Measurements from ENCODE around the gene LGALS3BP.

LGALS3BP gene

DNA sequence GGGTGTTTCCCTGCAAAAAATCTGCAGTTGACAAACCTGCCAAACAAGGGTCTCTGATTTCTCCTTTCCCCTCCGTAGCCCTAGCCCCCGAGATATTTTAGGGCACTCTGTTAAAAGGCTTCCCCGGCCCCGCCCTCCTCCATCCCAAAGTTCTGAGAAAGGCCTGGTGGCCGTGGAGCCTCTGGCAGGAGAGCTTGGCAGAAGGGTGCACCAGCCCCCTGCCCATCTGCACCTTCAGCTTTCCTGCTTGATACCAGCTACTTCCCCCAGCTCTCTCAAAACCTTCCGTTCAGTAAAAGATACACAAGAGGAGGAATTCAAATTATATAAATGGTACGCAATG is 30.6 kb upstream of the LGALS3BP start:
- TF ChIP-seq, protein P1, sequence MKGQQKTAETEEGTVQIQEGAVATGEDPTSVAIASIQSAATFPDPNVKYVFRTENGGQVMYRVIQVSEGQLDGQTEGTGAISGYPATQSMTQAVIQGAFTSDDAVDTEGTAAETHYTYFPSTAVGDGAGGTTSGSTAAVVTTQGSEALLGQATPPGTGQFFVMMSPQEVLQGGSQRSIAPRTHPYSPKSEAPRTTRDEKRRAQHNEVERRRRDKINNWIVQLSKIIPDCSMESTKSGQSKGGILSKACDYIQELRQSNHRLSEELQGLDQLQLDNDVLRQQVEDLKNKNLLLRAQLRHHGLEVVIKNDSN (IDR thresholded peaks at IDR 0.05): no peak
- TF ChIP-seq FOXM1 (IDR thresholded peaks at IDR 0.05; ENCODE audit: borderline replicate concordance, low read depth): no peak
- TF ChIP-seq CREB1 (IDR thresholded peaks at IDR 0.05; ENCODE audit: low read depth): no peak
- TF ChIP-seq ZBTB7A (IDR thresholded peaks at IDR 0.05; ENCODE audit: low read depth): no peak
- no peak for TF ChIP-seq CEBPB (IDR thresholded peaks at IDR 0.05)

GRCh38 chr17:79009397-79010303 is 29.9 kb upstream of the LGALS3BP start, which contains the start of gene CANT1:
Gene CANT1 (minus strand): TSS chr17:79009764. CDS start chr17:78997622, 12,142 bp downstream.
- TF ChIP-seq EGR1 (IDR thresholded peaks at IDR 0.05): no peak
- TF ChIP-seq FOXM1 (IDR thresholded peaks at IDR 0.05; ENCODE audit: borderline replicate concordance, low read depth): no peak
- peak; percentile 57; the same call in 1 of the 2 replicates for TF ChIP-seq TAF1 (IDR thresholded peaks at IDR 0.05; ENCODE audit: low read depth)
- no peak for TF ChIP-seq NFIC (IDR thresholded peaks at IDR 0.05)
- TF ChIP-seq TCF12 (IDR thresholded peaks at IDR 0.05; ENCODE audit: low read depth): peak; percentile 52
- peak; percentile 98 for TF ChIP-seq ZBTB7A (IDR thresholded peaks at IDR 0.05; ENCODE audit: low read depth)
- TF ChIP-seq MAX (IDR thresholded peaks at IDR 0.05): peak; percentile 44; the same call in 1 of the 2 replicates
- TF ChIP-seq YY1 (IDR thresholded peaks at IDR 0.05; ENCODE audit: low read depth): peak; percentile 41

DNA sequence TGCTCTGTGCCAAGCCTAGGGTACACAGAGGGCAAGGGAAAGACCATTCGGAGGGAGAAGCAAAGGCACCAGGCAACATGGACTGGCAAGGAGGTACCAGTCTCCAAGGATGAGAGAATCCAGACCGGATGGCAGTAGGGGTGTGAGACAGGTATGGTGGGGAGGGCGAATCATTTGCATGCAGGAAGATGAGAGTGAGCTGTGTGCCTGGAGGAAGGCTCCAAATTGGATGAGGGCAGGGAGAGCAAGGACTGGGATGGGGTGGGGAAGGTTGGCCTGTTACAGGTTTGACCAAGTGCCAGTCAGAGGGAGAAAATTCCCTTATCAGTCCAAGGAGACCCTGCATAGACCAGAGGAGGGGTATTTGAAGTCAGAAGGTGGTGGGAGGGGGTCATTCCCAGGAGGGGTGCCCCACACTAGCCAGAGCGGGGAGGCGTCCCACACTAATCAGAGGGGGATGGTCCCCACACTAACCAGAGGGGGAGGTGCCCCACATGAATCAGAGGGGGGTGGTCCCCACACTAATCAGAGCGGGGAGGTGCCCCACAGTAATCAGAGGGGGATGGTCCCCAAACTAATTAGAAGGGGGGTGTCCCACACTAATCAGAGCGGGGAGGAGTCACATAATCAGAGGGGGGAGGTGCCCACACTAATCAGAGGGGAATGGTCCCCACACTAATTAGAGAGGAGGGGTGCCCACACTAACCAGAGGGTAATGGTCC is 29.1 kb upstream of the LGALS3BP start:
- TF ChIP-seq TEAD4 (IDR thresholded peaks at IDR 0.05) (no peak), ZBTB7A (IDR thresholded peaks at IDR 0.05; ENCODE audit: low read depth) (0 out of 2 replicates have a peak, but pooled peaks have one; percentile 11)

DNA sequence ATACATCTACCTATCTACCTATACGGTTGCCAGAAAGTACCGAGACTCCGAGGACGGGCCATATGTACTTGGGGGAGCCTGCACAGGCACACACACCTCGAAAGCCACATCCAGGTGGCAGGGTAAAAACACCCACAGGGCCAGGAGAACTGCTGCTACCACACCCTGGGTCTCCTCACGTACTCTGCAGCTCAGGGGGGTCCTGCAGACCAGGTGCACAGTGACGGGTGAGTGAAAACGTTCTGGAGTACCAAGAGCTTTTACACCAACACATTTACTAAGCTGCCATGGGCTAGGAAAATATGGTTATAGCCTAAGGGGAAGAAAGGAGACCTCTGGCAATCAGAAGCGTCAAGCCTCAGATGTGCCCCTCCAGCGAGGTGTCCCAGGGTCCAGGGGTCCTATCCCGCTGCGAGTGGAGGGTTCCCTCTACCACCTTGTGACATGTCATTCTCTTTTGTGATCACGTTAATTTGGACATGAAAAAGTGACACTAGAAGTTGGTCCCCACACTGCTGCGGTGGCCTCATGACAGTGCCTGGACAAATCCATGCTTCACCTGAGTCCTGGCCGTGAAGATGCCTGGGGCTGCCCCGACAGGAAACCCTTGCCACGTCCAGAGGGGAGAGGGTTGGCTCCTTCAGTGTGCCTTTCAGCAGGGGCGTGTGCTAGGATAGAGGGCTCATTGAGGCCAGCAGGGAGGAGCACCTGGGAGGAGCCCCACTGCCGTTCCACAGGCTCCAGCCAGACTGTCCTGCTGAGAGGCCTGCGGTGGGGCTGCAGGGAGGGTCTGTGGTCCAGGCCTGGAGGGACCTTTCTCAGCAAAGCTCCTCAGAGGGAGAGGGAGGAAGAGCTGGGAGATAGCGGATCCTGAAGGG is 28.0 kb upstream of the LGALS3BP start:
- TF ChIP-seq CEBPB (IDR thresholded peaks at IDR 0.05): no peak
- TF ChIP-seq, protein P2, sequence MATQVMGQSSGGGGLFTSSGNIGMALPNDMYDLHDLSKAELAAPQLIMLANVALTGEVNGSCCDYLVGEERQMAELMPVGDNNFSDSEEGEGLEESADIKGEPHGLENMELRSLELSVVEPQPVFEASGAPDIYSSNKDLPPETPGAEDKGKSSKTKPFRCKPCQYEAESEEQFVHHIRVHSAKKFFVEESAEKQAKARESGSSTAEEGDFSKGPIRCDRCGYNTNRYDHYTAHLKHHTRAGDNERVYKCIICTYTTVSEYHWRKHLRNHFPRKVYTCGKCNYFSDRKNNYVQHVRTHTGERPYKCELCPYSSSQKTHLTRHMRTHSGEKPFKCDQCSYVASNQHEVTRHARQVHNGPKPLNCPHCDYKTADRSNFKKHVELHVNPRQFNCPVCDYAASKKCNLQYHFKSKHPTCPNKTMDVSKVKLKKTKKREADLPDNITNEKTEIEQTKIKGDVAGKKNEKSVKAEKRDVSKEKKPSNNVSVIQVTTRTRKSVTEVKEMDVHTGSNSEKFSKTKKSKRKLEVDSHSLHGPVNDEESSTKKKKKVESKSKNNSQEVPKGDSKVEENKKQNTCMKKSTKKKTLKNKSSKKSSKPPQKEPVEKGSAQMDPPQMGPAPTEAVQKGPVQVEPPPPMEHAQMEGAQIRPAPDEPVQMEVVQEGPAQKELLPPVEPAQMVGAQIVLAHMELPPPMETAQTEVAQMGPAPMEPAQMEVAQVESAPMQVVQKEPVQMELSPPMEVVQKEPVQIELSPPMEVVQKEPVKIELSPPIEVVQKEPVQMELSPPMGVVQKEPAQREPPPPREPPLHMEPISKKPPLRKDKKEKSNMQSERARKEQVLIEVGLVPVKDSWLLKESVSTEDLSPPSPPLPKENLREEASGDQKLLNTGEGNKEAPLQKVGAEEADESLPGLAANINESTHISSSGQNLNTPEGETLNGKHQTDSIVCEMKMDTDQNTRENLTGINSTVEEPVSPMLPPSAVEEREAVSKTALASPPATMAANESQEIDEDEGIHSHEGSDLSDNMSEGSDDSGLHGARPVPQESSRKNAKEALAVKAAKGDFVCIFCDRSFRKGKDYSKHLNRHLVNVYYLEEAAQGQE (IDR thresholded peaks at IDR 0.05; ENCODE audit: low read depth): no peak
- TF ChIP-seq EP300 (IDR thresholded peaks at IDR 0.05; ENCODE audit: borderline replicate concordance): no peak

- no peak for TF ChIP-seq MAX (IDR thresholded peaks at IDR 0.05)
- TF ChIP-seq, protein P2 (IDR thresholded peaks at IDR 0.05; ENCODE audit: low read depth): no peak
- TF ChIP-seq NFIC (IDR thresholded peaks at IDR 0.05): no peak
- no peak for TF ChIP-seq RAD21 (IDR thresholded peaks at IDR 0.05; ENCODE audit: low read depth)
- TF ChIP-seq, protein P1 (IDR thresholded peaks at IDR 0.05): no peak
- no peak for TF ChIP-seq TEAD4 (IDR thresholded peaks at IDR 0.05)
- no peak for TF ChIP-seq ZBTB7A (IDR thresholded peaks at IDR 0.05; ENCODE audit: low read depth)
- no peak for TF ChIP-seq CEBPB (IDR thresholded peaks at IDR 0.05)
- TF ChIP-seq EP300 (IDR thresholded peaks at IDR 0.05; ENCODE audit: borderline replicate concordance): no peak
These were observed 27.2 kb upstream of the LGALS3BP start for GRCh38 chr17:79006794-79007503.
